NCI-H146 treated with DMSO at 0.1 percent for 48 hours (cell line): ENCODE results near the gene OBSCN.
A peak's percentile ranks its signal among the peaks of the same experiment; 100 is the strongest.

ENCODE experiments used
- DNase-seq: peaks from one replicate; lab custom pipeline; 2025; ENCODE audit not compliant: unreplicated experiment; lab: John Stamatoyannopoulos, UW

The OBSCN gene

GRCh38 chr1:228364068-228364705 is 156.3 kb downstream of the OBSCN start:
- DNase-seq: no peak

DNA sequence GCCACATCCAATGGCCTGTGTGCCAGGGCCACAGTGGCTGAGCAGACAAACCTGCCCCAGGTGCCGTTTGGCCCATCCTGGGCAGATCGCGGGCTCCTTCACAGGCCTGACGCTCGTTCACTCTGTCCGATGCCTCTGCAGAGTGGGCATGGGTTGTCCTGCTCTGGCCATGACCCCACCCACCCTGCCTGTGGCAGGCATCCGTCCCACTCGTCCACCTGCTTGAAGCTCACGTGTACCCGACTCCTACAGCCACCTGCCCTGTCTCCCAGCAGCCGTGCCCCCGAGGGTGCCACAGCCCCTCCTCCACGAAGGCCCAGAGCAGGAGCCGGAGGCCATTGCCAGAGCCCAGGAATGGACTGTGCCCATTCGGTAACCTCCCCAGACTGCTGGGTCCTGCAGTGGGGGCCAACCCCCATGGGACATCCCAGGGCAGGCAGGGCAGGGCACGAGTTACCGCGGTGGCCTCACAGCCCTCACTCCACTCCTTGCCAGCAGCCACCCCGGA is 156.9 kb downstream of the OBSCN start:
- DNase-seq: no peak

DNA sequence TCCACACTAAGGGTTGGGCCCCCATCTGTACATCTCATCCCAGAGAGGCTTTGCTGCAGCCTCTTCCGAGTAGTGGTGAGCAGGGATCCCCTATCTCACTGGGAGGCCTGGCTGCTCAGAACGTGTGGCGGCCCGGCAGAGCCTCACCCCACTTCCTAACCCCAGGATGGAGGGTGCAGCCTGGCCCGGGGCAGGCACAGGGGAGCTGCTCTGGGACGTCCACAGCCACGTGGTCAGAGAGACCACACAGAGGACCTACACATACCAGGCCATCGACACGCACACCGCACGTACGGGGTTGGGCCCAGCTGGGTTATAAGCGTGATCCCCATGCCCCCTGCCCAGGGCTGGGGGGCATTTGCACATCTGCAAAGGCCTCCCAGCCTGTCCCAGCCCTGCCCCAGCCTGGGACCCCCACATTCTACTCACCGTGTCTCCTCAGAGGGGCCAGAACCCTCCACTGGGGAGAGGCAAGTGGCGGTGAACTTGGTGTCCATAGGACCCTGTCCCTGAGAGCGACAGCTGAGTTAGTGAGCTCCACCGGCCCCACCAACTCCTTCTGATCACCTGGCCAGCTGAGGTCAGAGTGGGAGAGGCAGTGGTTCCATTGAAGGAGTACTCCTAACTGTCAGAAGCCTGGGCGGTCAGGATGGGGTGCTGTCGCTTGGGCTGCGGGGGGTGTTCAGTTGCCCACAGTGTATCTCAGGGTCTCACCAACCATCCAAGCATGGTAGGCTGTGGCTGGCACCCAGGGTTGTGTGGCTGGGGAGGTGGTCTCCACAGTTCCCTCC is 157.6 kb downstream of the OBSCN start:
- DNase-seq: no peak

DNA sequence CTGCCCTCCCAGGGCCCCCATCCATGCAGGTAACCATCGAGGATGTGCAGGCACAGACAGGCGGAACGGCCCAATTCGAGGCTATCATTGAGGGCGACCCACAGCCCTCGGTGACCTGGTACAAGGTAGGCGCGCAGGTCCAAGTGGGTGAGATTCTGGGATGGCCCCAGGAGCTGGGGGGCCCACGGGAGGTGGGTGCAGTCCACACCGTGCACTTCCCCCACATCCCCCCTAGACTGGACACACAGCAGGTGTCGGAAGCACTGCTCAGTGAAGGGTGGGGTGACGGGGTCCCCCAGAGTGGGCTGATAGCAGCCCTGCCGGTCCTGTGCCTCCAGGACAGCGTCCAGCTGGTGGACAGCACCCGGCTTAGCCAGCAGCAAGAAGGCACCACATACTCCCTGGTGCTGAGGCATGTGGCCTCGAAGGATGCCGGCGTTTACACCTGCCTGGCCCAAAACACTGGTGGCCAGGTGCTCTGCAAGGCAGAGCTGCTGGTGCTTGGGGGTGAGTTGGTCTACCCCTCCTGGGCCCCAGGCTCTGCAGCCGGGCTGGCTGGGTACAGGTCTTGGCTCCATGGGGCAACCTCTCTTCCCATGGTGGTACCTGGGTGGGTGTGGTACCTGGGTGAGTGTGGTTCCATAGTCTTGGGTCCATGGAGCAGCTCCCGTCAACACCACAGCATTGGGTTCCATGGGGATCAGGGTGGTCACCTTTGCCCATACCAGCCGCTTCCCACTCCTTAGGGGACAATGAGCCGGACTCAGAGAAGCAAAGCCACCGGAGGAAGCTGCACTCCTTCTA is 158.4 kb downstream of the OBSCN start:
- DNase-seq: no peak

- no peak for DNase-seq
Measured at GRCh38 chr1:228366866-228367741, 159.3 kb downstream of the OBSCN start.

- DNase-seq: peak; percentile 21
Measured at GRCh38 chr1:228367798-228368791, 160.3 kb downstream of the OBSCN start.

DNA sequence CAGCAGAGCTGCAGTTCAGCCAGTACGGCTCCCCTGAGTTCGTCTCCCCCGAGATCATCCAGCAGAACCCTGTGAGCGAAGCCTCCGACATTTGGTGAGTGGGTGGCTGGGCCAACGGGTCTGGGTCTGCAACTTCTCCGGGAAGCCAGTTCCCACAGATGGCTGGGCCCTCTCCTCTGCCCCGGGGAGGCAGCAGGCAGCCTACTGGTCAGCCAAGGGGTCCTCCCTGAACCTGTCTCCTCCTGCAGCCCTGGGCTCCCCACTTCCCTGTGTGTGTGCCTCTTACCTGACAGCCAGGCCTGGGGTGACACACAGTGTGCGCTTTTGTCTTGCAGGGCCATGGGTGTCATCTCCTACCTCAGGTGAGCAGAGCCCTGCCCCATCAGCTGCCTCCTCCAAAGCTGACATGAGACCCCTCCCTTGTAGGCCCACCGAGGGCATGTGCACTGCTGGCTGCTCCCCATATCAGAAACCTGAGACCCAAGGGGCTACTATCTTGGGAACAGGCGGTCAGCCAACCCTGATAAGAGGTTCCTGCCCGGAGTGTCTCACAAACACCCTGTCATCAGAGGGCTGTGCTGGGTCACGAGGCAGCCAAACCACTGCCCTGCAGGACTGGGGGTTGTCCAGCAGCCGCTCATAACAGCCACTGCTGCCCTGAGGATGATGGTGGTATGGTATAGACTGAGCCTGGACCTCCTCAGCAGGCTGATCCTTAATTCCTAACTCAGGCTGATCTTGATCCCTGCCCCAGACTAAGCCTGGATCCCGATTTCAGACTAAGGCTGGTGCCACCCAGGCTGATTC is 161.2 kb downstream of the OBSCN start:
- no peak for DNase-seq

DNA sequence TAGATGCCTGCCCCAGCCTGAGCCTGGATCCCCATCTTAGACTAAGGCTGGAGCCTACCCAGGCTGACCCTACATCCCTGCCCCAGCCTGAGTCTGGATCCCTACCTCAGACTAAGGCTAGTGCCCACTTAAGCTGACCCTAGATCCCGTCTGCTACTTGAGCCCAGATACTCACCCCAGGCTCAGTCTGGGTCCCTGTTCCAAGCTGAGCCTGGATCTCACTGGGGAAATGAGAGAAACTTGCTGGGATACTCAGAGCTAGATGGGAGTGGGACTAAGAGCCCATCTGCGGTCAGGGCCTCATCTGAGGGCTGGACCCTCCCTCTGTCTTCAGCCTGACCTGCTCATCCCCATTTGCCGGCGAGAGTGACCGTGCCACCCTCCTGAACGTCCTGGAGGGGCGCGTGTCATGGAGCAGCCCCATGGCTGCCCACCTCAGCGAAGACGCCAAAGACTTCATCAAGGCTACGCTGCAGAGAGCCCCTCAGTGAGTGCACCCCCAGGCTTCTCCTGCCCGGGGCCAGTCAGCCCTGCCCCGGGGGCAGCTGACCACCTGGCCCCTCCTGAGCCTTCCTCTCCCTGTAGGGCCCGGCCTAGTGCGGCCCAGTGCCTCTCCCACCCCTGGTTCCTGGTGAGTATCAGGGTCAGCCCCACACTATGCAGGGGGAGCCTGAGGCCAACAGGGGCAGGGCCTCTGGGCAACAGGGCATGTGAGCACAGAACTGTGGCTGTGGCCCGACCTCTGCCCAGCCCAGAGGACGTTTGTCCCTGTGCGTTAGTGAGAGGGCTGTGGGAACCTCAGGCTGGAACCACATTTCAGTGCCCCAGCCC is 162.0 kb downstream of the OBSCN start:
- DNase-seq: no peak

- no peak for DNase-seq
Measured at GRCh38 chr1:228370439-228370940, 162.6 kb downstream of the OBSCN start.

DNA sequence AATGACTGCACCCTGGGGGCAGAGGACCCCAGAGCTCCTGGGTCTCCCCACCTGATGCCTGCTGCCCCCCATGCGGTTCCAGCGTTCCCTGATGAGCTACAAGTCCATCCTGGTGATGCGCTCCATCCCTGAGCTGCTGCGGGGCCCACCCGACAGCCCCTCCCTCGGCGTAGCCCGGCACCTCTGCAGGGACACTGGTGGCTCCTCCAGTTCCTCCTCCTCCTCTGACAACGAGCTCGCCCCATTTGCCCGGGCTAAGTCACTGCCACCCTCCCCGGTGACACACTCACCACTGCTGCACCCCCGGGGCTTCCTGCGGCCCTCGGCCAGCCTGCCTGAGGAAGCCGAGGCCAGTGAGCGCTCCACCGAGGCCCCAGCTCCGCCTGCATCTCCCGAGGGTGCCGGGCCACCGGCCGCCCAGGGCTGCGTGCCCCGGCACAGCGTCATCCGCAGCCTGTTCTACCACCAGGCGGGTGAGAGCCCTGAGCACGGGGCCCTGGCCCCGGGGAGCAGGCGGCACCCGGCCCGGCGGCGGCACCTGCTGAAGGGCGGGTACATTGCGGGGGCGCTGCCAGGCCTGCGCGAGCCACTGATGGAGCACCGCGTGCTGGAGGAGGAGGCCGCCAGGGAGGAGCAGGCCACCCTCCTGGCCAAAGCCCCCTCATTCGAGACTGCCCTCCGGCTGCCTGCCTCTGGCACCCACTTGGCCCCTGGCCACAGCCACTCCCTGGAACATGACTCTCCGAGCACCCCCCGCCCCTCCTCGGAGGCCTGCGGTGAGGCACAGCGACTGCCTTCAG is 163.3 kb downstream of the OBSCN start:
- DNase-seq: peak; percentile 12

- no peak for DNase-seq
Measured at GRCh38 chr1:228371741-228372182, 163.9 kb downstream of the OBSCN start.

DNA sequence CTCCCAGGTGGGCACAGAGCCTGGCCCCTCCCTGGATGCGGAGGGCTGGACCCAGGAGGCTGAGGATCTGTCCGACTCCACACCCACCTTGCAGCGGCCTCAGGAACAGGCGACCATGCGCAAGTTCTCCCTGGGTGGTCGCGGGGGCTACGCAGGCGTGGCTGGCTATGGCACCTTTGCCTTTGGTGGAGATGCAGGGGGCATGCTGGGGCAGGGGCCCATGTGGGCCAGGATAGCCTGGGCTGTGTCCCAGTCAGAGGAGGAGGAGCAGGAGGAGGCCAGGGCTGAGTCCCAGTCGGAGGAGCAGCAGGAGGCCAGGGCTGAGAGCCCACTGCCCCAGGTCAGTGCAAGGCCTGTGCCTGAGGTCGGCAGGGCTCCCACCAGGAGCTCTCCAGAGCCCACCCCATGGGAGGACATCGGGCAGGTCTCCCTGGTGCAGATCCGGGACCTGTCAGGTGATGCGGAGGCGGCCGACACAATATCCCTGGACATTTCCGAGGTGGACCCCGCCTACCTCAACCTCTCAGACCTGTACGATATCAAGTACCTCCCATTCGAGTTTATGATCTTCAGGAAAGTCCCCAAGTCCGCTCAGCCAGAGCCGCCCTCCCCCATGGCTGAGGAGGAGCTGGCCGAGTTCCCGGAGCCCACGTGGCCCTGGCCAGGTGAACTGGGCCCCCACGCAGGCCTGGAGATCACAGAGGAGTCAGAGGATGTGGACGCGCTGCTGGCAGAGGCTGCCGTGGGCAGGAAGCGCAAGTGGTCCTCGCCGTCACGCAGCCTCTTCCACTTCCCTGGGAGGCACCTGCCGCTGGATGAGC is 164.5 kb downstream of the OBSCN start:
- no peak for DNase-seq

DNA sequence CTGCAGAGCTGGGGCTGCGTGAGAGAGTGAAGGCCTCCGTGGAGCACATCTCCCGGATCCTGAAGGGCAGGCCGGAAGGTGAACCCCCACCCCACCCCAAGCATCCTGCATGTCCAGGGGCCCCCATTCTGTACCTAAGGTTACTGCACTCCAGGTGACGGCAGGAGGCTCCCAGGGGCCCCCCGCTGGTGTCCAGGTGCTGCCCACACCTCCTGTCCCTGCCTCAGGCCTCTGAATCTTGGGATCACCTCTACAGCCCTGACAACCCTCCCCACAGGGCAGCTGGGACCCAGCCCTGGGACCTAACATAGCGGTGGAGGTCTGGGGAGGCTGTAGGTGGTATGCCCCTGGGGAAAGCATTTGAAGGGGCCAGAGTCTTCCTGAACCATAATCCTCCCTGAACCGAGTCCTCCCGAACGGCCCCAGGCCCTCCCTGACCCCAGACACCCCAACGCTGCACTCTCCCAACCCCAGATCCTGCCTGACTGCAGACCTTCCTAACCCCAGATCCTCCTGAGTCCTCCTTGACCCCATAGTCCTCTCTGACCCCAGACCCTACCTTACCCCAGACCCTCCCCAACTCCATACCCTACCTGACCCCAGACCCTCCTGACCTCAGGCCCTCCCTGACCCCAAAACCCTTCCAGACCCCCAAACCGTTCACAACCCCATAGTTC is 165.3 kb downstream of the OBSCN start:
- no peak for DNase-seq

GRCh38 chr1:228373681-228374571 is 166.1 kb downstream of the OBSCN start:
- no peak for DNase-seq
